GM23338 (cell line): Measurements from ENCODE around the gene ST14. TPM values are rescaled to one million over a fixed set of nuclear protein-coding genes. Genes with fewer than 3 reads are reported as not detected.

Experiments used
- ATAC-seq: fragments of 200-7000 bp; cut with Tn5 transposase; 3 replicates; pipeline ENCODE4 v1.9.1; 2020
- DNase-seq: peaks from one replicate; pipeline ENCODE4 v3.0.0-alpha.2; 2015; ENCODE audit warnings: low spot score
- H2AFZ ChIP-seq: fragments of 200-600 bp; sonication (generic); 2 replicates; pipeline ENCODE4 v1.8.0; 2016; ENCODE audit warnings: antibody characterized with exemption, mild to moderate bottlenecking, moderate library complexity
- H3F3A ChIP-seq: fragments of 200-600 bp; sonication (generic); replicated peaks from 2 replicates; pipeline ENCODE4 v1.8.0; 2017; ENCODE audit warnings: antibody characterized with exemption, mixed run types, low read depth
- H3K27ac ChIP-seq: fragments of 200-600 bp; sonication (generic); 2 replicates; pipeline ENCODE4 v1.6.1; 2016; ENCODE audit warnings: low read depth
- H3K27me3 ChIP-seq: fragments of 200-600 bp; sonication (generic); 2 replicates; pipeline ENCODE4 v1.8.0; 2016; ENCODE audit warnings: mild to moderate bottlenecking, mixed run types, moderate library complexity; ENCODE audit not compliant: insufficient read depth
- H3K36me3 ChIP-seq: fragments of 200-600 bp; sonication (generic); 2 replicates; pipeline ENCODE4 v1.8.0; 2016; ENCODE audit warnings: mild to moderate bottlenecking; ENCODE audit not compliant: insufficient read depth
- H3K4me1 ChIP-seq: fragments of 200-600 bp; sonication (generic); 2 replicates; pipeline ENCODE4 v1.8.0; 2016; ENCODE audit warnings: mild to moderate bottlenecking, moderate library complexity; ENCODE audit not compliant: insufficient read depth
- H3K4me2 ChIP-seq: fragments of 200-600 bp; sonication (generic); 2 replicates; pipeline ENCODE4 v1.7.1; 2017; ENCODE audit warnings: mixed run types
- H3K4me3 ChIP-seq: fragments of 200-600 bp; sonication (generic); 2 replicates; pipeline ENCODE4 v1.6.1; 2016; ENCODE audit warnings: mixed run types
- H3K79me2 ChIP-seq: fragments of 200-600 bp; sonication (generic); replicated peaks from 2 replicates; pipeline ENCODE4 v1.8.0; 2017; ENCODE audit warnings: mild to moderate bottlenecking; ENCODE audit not compliant: insufficient read depth
- H3K9me2 ChIP-seq: fragments of 200-600 bp; sonication (generic); 2 replicates; pipeline ENCODE4 v1.8.0; 2017; ENCODE audit not compliant: insufficient read depth
- H4K20me1 ChIP-seq: fragments of 200-600 bp; sonication (generic); replicated peaks from 2 replicates; pipeline ENCODE4 v1.8.0; 2017; ENCODE audit warnings: mild to moderate bottlenecking; ENCODE audit not compliant: insufficient read depth
- H3K27ac Mint-ChIP-seq: 2 replicates; pipeline ENCODE4 v1.8.0; 2020; ENCODE audit warnings: inconsistent platforms, mild to moderate bottlenecking, moderate library complexity, mixed read lengths
- H3K27me3 Mint-ChIP-seq: 3 replicates; pipeline ENCODE4 v1.8.0; 2022; ENCODE audit warnings: low read depth, mild to moderate bottlenecking, moderate library complexity, mixed read lengths, inconsistent platforms; ENCODE audit not compliant: insufficient read depth, poor library complexity
- H3K36me3 Mint-ChIP-seq: 3 replicates; pipeline ENCODE4 v1.8.0; 2021; ENCODE audit warnings: low read depth, mild to moderate bottlenecking, inconsistent platforms, moderate library complexity, mixed read lengths
- H3K4me1 Mint-ChIP-seq: 3 replicates; pipeline ENCODE4 v1.8.0; 2020; ENCODE audit warnings: mild to moderate bottlenecking, inconsistent platforms, mixed read lengths
- H3K4me3 Mint-ChIP-seq: 3 replicates; pipeline ENCODE4 v1.8.0; 2021; ENCODE audit warnings: moderate library complexity, mild to moderate bottlenecking, inconsistent platforms, mixed read lengths
- H3K9me3 Mint-ChIP-seq: 3 replicates; pipeline ENCODE4 v1.8.0; 2020; ENCODE audit warnings: moderate library complexity, mild to moderate bottlenecking, inconsistent platforms, mixed read lengths
- EZH2phosphoT487 ChIP-seq: fragments of 200-600 bp; sonication (generic); IDR thresholded peaks from one replicate; pipeline ENCODE4 v1.8.1; 2018; ENCODE audit warnings: antibody characterized with exemption; ENCODE audit not compliant: unreplicated experiment
- JUNB ChIP-seq: IDR thresholded peaks from one replicate; pipeline ENCODE4 v1.6.1; 2016; ENCODE audit warnings: antibody characterized with exemption; ENCODE audit not compliant: unreplicated experiment
- NANOG ChIP-seq: IDR thresholded peaks from 2 replicates; pipeline ENCODE4 v1.6.1; 2016; ENCODE audit warnings: antibody characterized with exemption, borderline replicate concordance
- POLR2AphosphoS5 ChIP-seq: IDR thresholded peaks from 2 replicates; pipeline ENCODE4 v1.6.1; 2016; ENCODE audit warnings: antibody characterized with exemption, low read depth
- ZNF114 ChIP-seq: fragments of 250-450 bp; sonication (Bioruptor Pico); IDR thresholded peaks from 2 replicates; pipeline ENCODE4 v1.5.0; 2020; ENCODE audit warnings: mild to moderate bottlenecking, moderate library complexity
- polyA plus RNA-seq: library from polyadenylated mRNA; unstranded; fragments of >200 nt; fragmentation: Nextera tagmentation; extraction: Ambion mirVana; gene quantifications from 2 replicates; pipeline ENCODE4 v1.2.1, GENCODE V29; 2016
- total RNA-seq: library from RNA; depleted of rRNA; stranded (reverse); fragments of >200 nt; shearing (Covaris generic); gene quantifications from 2 replicates; pipeline ENCODE4 v1.2.3, GENCODE V29; 2014
- TF ChIP-seq, protein P1 (sequence below): IDR thresholded peaks from one replicate; pipeline ENCODE4 v1.6.1; 2018; ENCODE audit warnings: antibody characterized with exemption; ENCODE audit not compliant: unreplicated experiment
- TF ChIP-seq, protein P2 (sequence below): fragments of 250-450 bp; sonication (Bioruptor Pico); IDR thresholded peaks from 2 replicates; pipeline ENCODE4 v1.5.0; 2020; ENCODE audit warnings: mild to moderate bottlenecking, moderate library complexity

ST14 gene
- total and polyA plus RNA-seq, 2 experiments from 2014 or later = 7.9 to 32.7 TPM

DNA sequence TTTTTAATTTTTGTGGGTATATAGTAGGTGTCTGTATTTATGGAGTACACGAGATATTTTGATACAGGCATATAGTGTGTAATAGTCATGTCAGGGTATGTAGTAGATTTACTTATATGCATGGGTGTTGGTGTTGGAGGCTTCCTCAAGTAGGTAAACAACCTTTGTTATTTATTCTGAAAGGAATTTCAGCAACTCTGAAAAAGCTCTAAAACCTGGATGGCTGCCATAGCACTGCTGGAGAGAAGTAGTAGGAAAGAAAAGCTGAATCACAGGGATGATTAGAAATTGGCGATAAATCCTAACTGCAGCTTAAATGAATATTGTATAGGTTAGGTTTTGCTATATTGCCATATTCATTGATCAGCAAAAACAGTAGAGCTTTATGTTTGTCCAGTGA lies 44.4 kb upstream of the ST14 start:
- H3K79me2 ChIP-seq = peaks cover 29% of the 10 kb centered on the region
- H3K27ac Mint-ChIP-seq = 0 out of 2 replicates have a peak overlapping the region, but pooled peaks have one; percentile 32
- H3K27me3 Mint-ChIP-seq = peaks cover 4% of the 10 kb centered on the region
- H3K4me3 Mint-ChIP-seq = no peak overlapping the region
- peaks cover 23% of the 10 kb centered on the region for H3K36me3 Mint-ChIP-seq
- peak overlapping the region; percentile 60 for H3K27ac ChIP-seq
- no peaks in the 10 kb centered on the region for H3K9me3 Mint-ChIP-seq
- peaks cover 13% of the 10 kb centered on the region; the same call in 2 of the 3 replicates for H3K4me1 Mint-ChIP-seq
- H3K9me2 ChIP-seq = no peaks in the 10 kb centered on the region
- H4K20me1 ChIP-seq = peaks cover 19% of the 10 kb centered on the region
- ATAC-seq (peak; percentile 37; the same call in 2 of the 3 replicates), DNase-seq (peak; percentile 72)
- no peak overlapping the region for H2AFZ ChIP-seq
- H3K4me1 ChIP-seq = peaks cover 13% of the 10 kb centered on the region
- no peak overlapping the region for H3K4me3 ChIP-seq
- TF ChIP-seq JUNB (no peak), POLR2AphosphoS5 (no peak), NANOG (no peak), EZH2phosphoT487 (no peak), ZNF114 (CRISPR knock-in tag) (no peak)
- TF ChIP-seq, protein P1, sequence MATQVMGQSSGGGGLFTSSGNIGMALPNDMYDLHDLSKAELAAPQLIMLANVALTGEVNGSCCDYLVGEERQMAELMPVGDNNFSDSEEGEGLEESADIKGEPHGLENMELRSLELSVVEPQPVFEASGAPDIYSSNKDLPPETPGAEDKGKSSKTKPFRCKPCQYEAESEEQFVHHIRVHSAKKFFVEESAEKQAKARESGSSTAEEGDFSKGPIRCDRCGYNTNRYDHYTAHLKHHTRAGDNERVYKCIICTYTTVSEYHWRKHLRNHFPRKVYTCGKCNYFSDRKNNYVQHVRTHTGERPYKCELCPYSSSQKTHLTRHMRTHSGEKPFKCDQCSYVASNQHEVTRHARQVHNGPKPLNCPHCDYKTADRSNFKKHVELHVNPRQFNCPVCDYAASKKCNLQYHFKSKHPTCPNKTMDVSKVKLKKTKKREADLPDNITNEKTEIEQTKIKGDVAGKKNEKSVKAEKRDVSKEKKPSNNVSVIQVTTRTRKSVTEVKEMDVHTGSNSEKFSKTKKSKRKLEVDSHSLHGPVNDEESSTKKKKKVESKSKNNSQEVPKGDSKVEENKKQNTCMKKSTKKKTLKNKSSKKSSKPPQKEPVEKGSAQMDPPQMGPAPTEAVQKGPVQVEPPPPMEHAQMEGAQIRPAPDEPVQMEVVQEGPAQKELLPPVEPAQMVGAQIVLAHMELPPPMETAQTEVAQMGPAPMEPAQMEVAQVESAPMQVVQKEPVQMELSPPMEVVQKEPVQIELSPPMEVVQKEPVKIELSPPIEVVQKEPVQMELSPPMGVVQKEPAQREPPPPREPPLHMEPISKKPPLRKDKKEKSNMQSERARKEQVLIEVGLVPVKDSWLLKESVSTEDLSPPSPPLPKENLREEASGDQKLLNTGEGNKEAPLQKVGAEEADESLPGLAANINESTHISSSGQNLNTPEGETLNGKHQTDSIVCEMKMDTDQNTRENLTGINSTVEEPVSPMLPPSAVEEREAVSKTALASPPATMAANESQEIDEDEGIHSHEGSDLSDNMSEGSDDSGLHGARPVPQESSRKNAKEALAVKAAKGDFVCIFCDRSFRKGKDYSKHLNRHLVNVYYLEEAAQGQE = no peak
- TF ChIP-seq, protein P2, sequence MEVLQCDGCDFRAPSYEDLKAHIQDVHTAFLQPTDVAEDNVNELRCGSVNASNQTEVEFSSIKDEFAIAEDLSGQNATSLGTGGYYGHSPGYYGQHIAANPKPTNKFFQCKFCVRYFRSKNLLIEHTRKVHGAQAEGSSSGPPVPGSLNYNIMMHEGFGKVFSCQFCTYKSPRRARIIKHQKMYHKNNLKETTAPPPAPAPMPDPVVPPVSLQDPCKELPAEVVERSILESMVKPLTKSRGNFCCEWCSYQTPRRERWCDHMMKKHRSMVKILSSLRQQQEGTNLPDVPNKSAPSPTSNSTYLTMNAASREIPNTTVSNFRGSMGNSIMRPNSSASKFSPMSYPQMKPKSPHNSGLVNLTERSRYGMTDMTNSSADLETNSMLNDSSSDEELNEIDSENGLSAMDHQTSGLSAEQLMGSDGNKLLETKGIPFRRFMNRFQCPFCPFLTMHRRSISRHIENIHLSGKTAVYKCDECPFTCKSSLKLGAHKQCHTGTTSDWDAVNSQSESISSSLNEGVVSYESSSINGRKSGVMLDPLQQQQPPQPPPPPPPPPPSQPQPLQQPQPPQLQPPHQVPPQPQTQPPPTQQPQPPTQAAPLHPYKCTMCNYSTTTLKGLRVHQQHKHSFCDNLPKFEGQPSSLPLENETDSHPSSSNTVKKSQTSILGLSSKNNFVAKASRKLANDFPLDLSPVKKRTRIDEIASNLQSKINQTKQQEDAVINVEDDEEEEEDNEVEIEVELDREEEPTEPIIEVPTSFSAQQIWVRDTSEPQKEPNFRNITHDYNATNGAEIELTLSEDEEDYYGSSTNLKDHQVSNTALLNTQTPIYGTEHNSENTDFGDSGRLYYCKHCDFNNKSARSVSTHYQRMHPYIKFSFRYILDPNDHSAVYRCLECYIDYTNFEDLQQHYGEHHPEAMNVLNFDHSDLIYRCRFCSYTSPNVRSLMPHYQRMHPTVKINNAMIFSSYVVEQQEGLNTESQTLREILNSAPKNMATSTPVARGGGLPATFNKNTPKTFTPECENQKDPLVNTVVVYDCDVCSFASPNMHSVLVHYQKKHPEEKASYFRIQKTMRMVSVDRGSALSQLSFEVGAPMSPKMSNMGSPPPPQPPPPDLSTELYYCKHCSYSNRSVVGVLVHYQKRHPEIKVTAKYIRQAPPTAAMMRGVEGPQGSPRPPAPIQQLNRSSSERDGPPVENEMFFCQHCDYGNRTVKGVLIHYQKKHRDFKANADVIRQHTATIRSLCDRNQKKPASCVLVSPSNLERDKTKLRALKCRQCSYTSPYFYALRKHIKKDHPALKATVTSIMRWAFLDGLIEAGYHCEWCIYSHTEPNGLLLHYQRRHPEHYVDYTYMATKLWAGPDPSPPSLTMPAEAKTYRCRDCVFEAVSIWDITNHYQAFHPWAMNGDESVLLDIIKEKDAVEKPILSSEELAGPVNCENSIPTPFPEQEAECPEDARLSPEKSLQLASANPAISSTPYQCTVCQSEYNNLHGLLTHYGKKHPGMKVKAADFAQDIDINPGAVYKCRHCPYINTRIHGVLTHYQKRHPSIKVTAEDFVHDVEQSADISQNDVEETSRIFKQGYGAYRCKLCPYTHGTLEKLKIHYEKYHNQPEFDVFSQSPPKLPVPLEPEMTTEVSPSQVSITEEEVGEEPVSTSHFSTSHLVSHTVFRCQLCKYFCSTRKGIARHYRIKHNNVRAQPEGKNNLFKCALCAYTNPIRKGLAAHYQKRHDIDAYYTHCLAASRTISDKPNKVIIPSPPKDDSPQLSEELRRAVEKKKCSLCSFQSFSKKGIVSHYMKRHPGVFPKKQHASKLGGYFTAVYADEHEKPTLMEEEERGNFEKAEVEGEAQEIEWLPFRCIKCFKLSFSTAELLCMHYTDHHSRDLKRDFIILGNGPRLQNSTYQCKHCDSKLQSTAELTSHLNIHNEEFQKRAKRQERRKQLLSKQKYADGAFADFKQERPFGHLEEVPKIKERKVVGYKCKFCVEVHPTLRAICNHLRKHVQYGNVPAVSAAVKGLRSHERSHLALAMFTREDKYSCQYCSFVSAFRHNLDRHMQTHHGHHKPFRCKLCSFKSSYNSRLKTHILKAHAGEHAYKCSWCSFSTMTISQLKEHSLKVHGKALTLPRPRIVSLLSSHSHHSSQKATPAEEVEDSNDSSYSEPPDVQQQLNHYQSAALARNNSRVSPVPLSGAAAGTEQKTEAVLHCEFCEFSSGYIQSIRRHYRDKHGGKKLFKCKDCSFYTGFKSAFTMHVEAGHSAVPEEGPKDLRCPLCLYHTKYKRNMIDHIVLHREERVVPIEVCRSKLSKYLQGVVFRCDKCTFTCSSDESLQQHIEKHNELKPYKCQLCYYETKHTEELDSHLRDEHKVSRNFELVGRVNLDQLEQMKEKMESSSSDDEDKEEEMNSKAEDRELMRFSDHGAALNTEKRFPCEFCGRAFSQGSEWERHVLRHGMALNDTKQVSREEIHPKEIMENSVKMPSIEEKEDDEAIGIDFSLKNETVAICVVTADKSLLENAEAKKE (CRISPR knock-in tag) = no peak
- no peak overlapping the region for H3K4me2 ChIP-seq
- peaks cover 13% of the 10 kb centered on the region for H3K36me3 ChIP-seq
- no peaks in the 10 kb centered on the region for H3F3A ChIP-seq
- no peaks in the 10 kb centered on the region for H3K27me3 ChIP-seq
